HG03175 (cell line): ENCODE data around the gene TNFAIP8L3.
"Not testable (repeated sequence)": the region's sequence is repeated elsewhere in the genome, so short reads cannot be mapped to it uniquely, and the experiment has no call there.

Source experiments
- ATAC-seq: cut with Tn5 transposase; IDR thresholded peaks from one replicate; pipeline ENCODE4 v1.9.1; 2021; ENCODE audit warnings: mild to moderate bottlenecking, moderate library complexity; ENCODE audit not compliant: unreplicated experiment

TNFAIP8L3 gene

GRCh38 chr15:51094606-51095569 lies at the start of gene TNFAIP8L3:
TNFAIP8L3 (minus strand) TSS chr15:51094906; CDS start chr15:51094595, 311 bp downstream.
- no peak for ATAC-seq

GRCh38 chr15:51144021-51144532 lies 49.4 kb upstream of the TNFAIP8L3 start:
- ATAC-seq: no peak

GRCh38 chr15:51140347-51140746 lies 45.6 kb upstream of the TNFAIP8L3 start:
- ATAC-seq: not testable (repeated sequence)

- no peak for ATAC-seq
These were observed 44.4 kb upstream of the TNFAIP8L3 start for GRCh38 chr15:51139091-51139490.

GRCh38 chr15:51137880-51138430 lies 43.2 kb upstream of the TNFAIP8L3 start:
- ATAC-seq: no peak

GRCh38 chr15:51137024-51137423 lies 42.3 kb upstream of the TNFAIP8L3 start:
- ATAC-seq: no peak

GRCh38 chr15:51135276-51135675 lies 40.6 kb upstream of the TNFAIP8L3 start:
- ATAC-seq: no peak

GRCh38 chr15:51134416-51135199 lies 39.9 kb upstream of the TNFAIP8L3 start:
- ATAC-seq: no peak

GRCh38 chr15:51133140-51133765 lies 38.5 kb upstream of the TNFAIP8L3 start:
- ATAC-seq: no peak

GRCh38 chr15:51132384-51133139 lies 37.9 kb upstream of the TNFAIP8L3 start:
- no peak for ATAC-seq

- no peak for ATAC-seq
These were observed 37.0 kb upstream of the TNFAIP8L3 start for GRCh38 chr15:51131596-51132290.

GRCh38 chr15:51130344-51130743 lies 35.6 kb upstream of the TNFAIP8L3 start:
- no peak for ATAC-seq

GRCh38 chr15:51129535-51130188 lies 35.0 kb upstream of the TNFAIP8L3 start:
- ATAC-seq: no peak

- no peak for ATAC-seq
These were observed 34.0 kb upstream of the TNFAIP8L3 start for GRCh38 chr15:51128701-51129100.

GRCh38 chr15:51126842-51127241 lies 32.1 kb upstream of the TNFAIP8L3 start:
- no peak for ATAC-seq

- not testable (repeated sequence) for ATAC-seq
These were observed 28.3 kb upstream of the TNFAIP8L3 start for GRCh38 chr15:51123002-51123401.

GRCh38 chr15:51121631-51122225 lies 27.0 kb upstream of the TNFAIP8L3 start:
- no peak for ATAC-seq

GRCh38 chr15:51121118-51121517 lies 26.4 kb upstream of the TNFAIP8L3 start:
- no peak for ATAC-seq
